T-helper 1 cell (primary cell): Measurements from ENCODE around the gene BNC2.
"Not testable (repeated sequence)": the region's sequence is repeated elsewhere in the genome, so short reads cannot be mapped to it uniquely, and the experiment has no call there.

Experiments
- DNase-seq, 5 donors: peaks; one replicate each; pipeline ENCODE4 v3.0.0-alpha.2; 2012 to 2020
- total RNA-seq, 4 donors: gene quantifications; one replicate each; lab custom pipeline; 2026; lab: John Stamatoyannopoulos, UW

BNC2 gene, protein sequence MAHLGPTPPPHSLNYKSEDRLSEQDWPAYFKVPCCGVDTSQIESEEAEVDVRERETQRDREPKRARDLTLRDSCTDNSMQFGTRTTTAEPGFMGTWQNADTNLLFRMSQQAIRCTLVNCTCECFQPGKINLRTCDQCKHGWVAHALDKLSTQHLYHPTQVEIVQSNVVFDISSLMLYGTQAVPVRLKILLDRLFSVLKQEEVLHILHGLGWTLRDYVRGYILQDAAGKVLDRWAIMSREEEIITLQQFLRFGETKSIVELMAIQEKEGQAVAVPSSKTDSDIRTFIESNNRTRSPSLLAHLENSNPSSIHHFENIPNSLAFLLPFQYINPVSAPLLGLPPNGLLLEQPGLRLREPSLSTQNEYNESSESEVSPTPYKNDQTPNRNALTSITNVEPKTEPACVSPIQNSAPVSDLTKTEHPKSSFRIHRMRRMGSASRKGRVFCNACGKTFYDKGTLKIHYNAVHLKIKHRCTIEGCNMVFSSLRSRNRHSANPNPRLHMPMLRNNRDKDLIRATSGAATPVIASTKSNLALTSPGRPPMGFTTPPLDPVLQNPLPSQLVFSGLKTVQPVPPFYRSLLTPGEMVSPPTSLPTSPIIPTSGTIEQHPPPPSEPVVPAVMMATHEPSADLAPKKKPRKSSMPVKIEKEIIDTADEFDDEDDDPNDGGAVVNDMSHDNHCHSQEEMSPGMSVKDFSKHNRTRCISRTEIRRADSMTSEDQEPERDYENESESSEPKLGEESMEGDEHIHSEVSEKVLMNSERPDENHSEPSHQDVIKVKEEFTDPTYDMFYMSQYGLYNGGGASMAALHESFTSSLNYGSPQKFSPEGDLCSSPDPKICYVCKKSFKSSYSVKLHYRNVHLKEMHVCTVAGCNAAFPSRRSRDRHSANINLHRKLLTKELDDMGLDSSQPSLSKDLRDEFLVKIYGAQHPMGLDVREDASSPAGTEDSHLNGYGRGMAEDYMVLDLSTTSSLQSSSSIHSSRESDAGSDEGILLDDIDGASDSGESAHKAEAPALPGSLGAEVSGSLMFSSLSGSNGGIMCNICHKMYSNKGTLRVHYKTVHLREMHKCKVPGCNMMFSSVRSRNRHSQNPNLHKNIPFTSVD
- 0 reads per million in 4 donors for total RNA-seq

DNA sequence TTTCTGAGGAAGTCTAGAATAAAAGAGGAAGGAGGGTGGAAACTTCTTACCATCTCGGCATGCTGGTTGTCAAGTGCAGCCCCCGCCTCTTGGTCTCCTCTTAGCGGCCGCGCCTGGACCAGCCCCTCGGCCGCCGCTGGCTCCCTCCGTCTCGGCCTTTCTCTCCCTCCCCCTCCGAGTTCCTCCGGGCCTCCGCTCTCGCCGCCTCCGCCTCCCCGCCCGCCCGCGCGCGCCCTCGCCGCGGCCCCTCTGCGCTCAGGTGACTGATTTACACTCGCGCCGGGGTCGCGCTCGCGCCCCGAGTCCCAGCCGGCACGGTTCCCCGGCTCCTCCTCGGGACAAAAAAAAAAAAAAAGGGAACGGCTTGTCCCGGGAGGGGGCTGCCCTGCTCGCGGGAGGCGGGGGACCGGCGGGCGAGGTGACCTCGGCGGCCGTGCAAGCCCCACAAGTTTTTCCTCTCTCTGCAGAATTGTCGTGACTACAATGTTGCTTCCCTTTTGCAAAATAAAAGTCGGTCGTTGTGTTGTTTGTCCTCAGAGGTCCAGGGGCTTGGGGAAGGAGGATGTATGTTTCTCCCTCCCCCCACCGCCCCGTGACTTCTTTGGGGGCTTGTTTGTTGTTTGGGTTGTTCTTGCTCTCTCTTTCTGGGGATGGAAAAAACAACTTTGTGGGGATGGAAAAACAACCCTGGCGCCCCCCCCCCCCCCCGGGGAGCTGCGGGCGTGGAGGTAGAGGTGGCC, at the start of gene BNC2:
Gene BNC2, minus strand, starts transcription at position 75 of the 740 bp plus-strand sequence. Its CDS starts 22 bp downstream, at position 53.
- DNase-seq, result no peak

- DNase-seq, result no peak
Observed at GRCh38 chr9:16918920-16919319, 48.5 kb upstream of the BNC2 start.

DNA sequence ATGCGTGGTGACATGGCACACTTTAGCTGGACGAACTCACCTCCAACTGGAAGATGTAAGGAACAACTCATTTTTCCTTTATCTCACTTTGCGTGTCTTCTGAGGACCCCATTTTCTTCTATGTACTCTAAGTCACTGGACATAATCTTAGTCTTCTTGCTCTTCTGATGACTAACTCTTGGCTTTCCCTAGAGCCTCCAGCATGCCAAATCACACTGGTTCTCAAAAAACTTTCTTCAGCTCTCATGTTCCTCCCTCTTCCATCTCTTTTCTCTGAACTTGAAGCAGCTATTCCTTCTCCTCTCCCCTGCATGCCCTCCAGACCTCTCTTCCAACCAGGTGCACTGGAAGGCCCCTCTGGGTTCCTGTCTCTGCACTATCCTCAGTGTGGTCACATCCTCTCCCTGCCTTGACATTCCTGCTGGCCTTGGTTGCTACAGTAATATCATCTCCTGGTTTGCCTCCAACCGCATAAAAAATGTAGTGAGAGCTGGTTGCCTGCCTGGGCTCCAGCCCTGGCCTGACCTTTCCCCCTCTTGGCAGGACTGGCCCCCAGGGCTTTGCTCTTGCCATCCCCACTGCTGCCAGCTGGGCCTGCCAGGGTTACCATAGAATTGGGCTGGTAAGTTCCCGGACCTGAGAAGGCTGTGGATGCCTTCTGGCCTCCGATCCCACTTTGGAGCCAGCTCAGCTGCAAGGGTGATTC, 44.8 kb upstream of the BNC2 start:
- DNase-seq, result no peak

GRCh38 chr9:16912197-16912596, 41.7 kb upstream of the BNC2 start:
- DNase-seq, result no peak

- not testable (repeated sequence) for DNase-seq
Observed at GRCh38 chr9:16908206-16908605, 37.7 kb upstream of the BNC2 start.

DNA sequence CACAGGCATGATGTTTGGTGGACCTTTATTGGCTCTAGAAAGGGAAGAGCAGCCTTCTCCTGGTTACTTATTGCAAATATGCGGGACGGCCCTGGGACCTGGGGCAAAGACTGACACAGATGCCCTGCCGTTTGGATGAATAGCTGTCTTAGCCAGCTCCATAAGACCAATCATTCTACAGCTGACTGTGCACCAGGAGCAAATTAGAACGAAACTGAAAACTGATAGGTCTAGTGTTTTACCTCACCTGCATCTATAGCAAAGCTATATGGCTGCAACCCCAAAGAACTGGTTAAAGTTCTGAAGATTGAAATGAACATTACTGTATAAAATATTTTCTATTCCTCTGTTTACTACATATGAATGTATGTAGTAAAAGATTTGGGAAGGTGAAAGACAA, 34.2 kb upstream of the BNC2 start:
- DNase-seq, result no peak

GRCh38 chr9:16901590-16901989, 31.1 kb upstream of the BNC2 start:
- DNase-seq, result no peak

DNA sequence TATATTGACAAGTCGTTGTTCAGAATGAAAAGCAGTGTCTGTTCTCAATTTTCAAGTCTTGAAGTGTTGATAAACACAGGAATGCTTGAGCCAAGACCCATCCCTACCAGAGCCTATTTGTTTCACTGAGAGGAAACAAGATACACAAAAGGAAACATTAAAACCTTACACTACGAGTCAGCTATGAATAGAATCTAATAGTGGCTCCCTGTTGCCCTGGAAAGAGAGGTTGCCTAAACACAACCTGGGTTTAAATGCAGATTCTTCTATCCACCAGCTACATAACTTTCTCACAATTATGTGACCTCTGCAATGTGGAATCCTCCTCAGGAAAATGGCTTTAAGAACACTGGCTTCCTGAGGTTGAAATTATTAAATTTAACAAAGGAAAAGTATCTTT, 29.1 kb upstream of the BNC2 start:
- no peak for DNase-seq

DNA sequence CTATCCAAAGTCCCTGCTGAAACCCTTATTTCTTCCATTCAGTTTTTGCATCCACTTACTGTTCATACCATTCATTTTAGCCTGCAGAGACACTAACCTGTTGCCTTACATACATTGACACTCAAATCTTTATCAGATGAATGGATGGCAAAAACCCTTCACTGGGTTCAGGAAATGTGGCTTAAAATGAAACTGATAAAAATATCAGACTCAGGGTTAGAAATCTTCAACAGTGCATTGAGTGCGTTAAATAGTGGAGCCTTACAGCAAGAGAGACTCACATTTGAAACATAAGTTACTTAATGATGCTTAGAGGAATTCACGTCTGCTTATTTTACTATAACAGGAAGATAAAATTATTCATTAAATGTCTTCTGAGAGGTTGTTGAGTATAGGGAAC, 28.0 kb upstream of the BNC2 start:
- DNase-seq, result no peak

DNA sequence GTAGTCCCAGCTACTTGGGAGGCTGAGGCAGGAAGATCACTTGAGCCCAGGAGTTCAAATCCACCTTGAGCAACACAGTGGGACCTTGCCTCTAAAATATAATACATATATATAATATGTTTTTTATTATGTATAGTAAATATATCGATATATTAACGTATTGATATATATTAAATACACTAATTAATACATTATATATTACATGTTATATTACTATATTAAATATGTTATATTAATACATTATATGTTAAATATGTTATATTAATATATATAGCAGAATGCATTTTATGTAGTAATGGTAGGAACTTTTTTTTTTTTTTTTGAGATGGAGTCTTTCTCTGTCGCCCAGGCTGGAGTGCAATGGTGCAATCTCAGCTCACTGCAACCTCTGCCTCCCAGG, 18.1 kb upstream of the BNC2 start:
- no peak for DNase-seq

DNA sequence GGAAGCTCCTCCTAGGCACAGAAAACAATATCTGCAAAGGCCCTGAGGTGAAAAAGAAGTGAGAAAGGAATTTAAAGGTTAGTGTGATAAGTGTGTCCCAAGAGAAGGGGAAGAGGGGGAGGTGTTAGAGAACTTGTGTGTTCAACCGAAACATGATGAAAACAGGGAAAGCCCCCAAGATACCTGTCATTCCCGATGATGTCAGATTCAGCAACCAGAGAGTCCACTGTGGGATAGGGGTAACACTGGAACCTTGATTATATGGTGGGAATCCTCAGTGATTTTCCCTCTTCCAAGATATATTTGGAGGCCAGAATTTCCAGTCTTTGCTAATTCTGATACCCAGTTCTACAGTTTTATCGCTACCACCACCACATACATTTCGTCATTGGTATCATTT, 15.5 kb upstream of the BNC2 start:
- DNase-seq, result no peak

- DNase-seq, result no peak
Observed at GRCh38 chr9:16884952-16885513, 14.6 kb upstream of the BNC2 start.

DNA sequence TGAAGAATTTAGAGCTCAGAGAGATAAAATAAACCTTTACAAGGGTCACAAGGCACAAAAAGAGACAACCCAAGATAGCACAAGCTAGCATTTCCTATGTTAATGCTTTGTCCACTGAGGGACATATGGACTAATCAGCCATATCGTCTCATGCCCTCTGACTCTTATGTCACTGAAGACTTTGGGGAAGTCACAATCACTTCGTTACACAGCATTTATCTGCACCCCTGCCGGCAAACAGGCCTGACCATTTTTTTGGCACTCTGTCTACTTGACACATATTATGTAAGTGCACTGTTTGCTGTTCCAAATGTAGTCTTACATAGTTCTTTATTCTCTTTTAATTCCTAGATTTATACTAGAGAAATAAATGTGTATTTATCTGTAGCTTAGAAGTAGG, 13.9 kb upstream of the BNC2 start:
- no peak for DNase-seq

- no peak for DNase-seq
Observed at GRCh38 chr9:16883586-16883985, 13.1 kb upstream of the BNC2 start.

- DNase-seq, result not testable (repeated sequence)
Observed at GRCh38 chr9:16882440-16882839, 12.0 kb upstream of the BNC2 start.

- no peak for DNase-seq
Observed at GRCh38 chr9:16879416-16879815, 8.9 kb upstream of the BNC2 start.

DNA sequence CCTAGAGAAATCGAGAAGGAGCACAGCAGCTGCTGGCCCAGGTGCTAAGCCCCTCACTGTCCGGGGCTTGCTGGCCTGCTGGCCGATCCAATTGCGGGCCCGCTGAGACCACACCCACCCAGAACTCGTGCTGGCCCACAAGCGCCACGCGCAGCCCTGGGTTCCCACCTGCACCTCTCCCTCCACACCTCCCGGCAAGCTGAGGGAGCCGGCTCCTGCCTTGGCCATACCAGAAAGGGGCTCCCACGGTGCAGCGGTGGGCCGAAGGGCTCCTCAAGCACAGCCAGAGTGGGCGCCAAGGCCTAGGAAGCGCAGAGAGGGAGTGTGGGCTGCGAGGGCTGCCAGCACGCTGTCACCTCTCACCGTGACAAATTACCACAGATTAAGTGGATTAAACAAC, 6.8 kb upstream of the BNC2 start:
- DNase-seq, result no peak

GRCh38 chr9:16873126-16873802, 2.8 kb upstream of the BNC2 start:
- DNase-seq, result no peak

GRCh38 chr9:16871336-16872151, 1.1 kb upstream of the BNC2 start:
- DNase-seq, result no peak
